HEK293 (cell line): ENCODE measurements around the gene KLRC4.

Experiments
- KLF7 ChIP-seq: fragments of 450-650 bp; formaldehyde crosslinking; IDR thresholded peaks from 2 replicates; pipeline ENCODE4 v1.5.1; 2016; ENCODE audit warnings: missing biosample characterization, missing genetic modification characterization, borderline replicate concordance
- SCRT1 ChIP-seq: fragments of 450-650 bp; formaldehyde crosslinking; IDR thresholded peaks from 2 replicates; pipeline ENCODE4 v1.5.1; 2016; ENCODE audit warnings: missing biosample characterization, missing genetic modification characterization, borderline replicate concordance
- TCF7L2 ChIP-seq: IDR thresholded peaks from 2 replicates; pipeline ENCODE4 v1.6.1; 2011; ENCODE audit warnings: low read depth, mild to moderate bottlenecking, inconsistent platforms, low read length, moderate library complexity, borderline replicate concordance
- ZNF155 ChIP-seq: fragments of 450-650 bp; formaldehyde crosslinking; IDR thresholded peaks from 2 replicates; pipeline ENCODE4 v1.5.1; 2016; ENCODE audit warnings: missing biosample characterization, missing genetic modification characterization
- ZNF23 ChIP-seq: fragments of 450-650 bp; formaldehyde crosslinking; IDR thresholded peaks from 2 replicates; pipeline ENCODE4 v1.5.1; 2016; ENCODE audit warnings: missing biosample characterization, missing genetic modification characterization, borderline replicate concordance
- ZNF571 ChIP-seq: fragments of 450-650 bp; formaldehyde crosslinking; IDR thresholded peaks from 2 replicates; pipeline ENCODE4 v1.5.0; 2017; ENCODE audit warnings: missing biosample characterization, missing genetic modification characterization
- ZNF664 ChIP-seq: fragments of 450-650 bp; formaldehyde crosslinking; IDR thresholded peaks from 2 replicates; pipeline ENCODE4 v1.5.1; 2016; ENCODE audit warnings: missing biosample characterization, missing genetic modification characterization
- TF ChIP-seq, protein P1 (sequence below): fragments of 450-650 bp; formaldehyde crosslinking; IDR thresholded peaks from 2 replicates; pipeline ENCODE4 v1.5.1; 2016; ENCODE audit warnings: missing biosample characterization, missing genetic modification characterization
- TF ChIP-seq, protein P2 (sequence below): fragments of 450-650 bp; formaldehyde crosslinking; IDR thresholded peaks from 2 replicates; pipeline ENCODE4 v1.5.1; 2016; ENCODE audit warnings: missing biosample characterization, missing genetic modification characterization
- TF ChIP-seq, protein P3 (sequence below): fragments of 450-650 bp; formaldehyde crosslinking; IDR thresholded peaks from 2 replicates; pipeline ENCODE4 v1.5.1; 2016; ENCODE audit warnings: missing biosample characterization, missing genetic modification characterization
- TF ChIP-seq, protein P4 (sequence below): fragments of 450-650 bp; formaldehyde crosslinking; IDR thresholded peaks from 2 replicates; pipeline ENCODE4 v1.5.1; 2016; ENCODE audit warnings: missing biosample characterization, missing genetic modification characterization
- TF ChIP-seq, protein P5 (sequence below): fragments of 450-650 bp; formaldehyde crosslinking; IDR thresholded peaks from 2 replicates; pipeline ENCODE4 v1.5.1; 2016; ENCODE audit warnings: missing biosample characterization, missing genetic modification characterization

DNA sequence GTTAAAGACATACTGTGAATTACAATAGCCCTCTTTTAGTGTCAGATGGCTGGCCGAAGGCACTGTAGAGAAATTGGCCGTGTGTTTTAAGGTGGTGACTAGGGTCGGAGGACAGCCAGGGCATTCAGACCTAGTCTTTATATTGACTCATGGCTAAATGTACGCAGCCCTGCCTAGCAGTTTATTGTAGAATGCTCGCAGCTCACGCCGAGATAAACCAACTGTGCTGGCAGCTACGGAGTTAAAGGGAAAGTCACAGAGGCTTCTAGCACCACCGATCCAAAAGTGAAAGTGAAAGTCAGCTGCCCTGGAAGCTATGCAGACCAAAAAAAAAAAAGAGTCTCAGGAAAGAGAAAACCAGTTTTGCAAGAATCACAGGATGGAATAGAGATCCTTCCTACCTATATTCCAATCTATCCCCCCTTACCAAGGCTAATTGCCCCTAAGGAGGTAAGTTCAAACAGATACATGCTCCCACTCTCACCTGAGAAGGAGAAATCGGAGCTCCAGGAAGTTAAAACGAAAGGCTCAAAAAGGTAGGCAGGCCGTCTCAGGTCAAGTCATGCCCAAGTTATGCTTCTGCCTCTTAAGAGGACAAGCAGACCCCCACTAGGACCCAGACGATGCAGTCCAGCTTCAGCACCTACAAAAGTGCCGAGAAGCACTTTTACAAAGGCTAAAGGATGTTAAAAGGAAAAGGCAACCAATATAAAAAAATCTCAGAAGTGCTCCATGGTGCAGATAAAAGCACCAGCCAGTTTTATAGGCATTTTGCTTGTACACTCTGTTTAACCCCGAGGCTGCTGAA lies 44.5 kb downstream of the KLRC4 start:
- TF ChIP-seq, protein P1, sequence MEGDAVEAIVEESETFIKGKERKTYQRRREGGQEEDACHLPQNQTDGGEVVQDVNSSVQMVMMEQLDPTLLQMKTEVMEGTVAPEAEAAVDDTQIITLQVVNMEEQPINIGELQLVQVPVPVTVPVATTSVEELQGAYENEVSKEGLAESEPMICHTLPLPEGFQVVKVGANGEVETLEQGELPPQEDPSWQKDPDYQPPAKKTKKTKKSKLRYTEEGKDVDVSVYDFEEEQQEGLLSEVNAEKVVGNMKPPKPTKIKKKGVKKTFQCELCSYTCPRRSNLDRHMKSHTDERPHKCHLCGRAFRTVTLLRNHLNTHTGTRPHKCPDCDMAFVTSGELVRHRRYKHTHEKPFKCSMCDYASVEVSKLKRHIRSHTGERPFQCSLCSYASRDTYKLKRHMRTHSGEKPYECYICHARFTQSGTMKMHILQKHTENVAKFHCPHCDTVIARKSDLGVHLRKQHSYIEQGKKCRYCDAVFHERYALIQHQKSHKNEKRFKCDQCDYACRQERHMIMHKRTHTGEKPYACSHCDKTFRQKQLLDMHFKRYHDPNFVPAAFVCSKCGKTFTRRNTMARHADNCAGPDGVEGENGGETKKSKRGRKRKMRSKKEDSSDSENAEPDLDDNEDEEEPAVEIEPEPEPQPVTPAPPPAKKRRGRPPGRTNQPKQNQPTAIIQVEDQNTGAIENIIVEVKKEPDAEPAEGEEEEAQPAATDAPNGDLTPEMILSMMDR (tag by site-specific recombination): no peak
- TF ChIP-seq ZNF155 (tag by site-specific recombination) (no peak), TCF7L2 (peak; percentile 65; the same call in 1 of the 2 replicates), ZNF664 (tag by site-specific recombination) (no peak), SCRT1 (tag by site-specific recombination) (no peak), ZNF571 (tag by site-specific recombination) (no peak), KLF7 (tag by site-specific recombination) (no peak), ZNF23 (no peak)
- TF ChIP-seq, protein P2, sequence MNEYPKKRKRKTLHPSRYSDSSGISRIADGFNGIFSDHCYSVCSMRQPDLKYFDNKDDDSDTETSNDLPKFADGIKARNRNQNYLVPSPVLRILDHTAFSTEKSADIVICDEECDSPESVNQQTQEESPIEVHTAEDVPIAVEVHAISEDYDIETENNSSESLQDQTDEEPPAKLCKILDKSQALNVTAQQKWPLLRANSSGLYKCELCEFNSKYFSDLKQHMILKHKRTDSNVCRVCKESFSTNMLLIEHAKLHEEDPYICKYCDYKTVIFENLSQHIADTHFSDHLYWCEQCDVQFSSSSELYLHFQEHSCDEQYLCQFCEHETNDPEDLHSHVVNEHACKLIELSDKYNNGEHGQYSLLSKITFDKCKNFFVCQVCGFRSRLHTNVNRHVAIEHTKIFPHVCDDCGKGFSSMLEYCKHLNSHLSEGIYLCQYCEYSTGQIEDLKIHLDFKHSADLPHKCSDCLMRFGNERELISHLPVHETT (tag by site-specific recombination): no peak
- TF ChIP-seq, protein P3, sequence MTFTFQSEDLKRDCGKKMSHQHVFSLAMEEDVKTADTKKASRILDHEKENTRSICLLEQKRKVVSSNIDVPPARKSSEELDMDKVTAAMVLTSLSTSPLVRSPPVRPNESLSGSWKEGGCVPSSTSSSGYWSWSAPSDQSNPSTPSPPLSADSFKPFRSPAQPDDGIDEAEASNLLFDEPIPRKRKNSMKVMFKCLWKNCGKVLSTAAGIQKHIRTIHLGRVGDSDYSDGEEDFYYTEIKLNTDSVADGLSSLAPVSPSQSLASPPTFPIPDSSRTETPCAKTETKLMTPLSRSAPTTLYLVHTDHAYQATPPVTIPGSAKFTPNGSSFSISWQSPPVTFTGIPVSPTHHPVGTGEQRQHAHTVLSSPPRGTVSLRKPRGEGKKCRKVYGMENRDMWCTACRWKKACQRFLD (tag by site-specific recombination): no peak
- TF ChIP-seq, protein P4, sequence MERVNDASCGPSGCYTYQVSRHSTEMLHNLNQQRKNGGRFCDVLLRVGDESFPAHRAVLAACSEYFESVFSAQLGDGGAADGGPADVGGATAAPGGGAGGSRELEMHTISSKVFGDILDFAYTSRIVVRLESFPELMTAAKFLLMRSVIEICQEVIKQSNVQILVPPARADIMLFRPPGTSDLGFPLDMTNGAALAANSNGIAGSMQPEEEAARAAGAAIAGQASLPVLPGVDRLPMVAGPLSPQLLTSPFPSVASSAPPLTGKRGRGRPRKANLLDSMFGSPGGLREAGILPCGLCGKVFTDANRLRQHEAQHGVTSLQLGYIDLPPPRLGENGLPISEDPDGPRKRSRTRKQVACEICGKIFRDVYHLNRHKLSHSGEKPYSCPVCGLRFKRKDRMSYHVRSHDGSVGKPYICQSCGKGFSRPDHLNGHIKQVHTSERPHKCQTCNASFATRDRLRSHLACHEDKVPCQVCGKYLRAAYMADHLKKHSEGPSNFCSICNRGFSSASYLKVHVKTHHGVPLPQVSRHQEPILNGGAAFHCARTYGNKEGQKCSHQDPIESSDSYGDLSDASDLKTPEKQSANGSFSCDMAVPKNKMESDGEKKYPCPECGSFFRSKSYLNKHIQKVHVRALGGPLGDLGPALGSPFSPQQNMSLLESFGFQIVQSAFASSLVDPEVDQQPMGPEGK (tag by site-specific recombination): no peak
- TF ChIP-seq, protein P5, sequence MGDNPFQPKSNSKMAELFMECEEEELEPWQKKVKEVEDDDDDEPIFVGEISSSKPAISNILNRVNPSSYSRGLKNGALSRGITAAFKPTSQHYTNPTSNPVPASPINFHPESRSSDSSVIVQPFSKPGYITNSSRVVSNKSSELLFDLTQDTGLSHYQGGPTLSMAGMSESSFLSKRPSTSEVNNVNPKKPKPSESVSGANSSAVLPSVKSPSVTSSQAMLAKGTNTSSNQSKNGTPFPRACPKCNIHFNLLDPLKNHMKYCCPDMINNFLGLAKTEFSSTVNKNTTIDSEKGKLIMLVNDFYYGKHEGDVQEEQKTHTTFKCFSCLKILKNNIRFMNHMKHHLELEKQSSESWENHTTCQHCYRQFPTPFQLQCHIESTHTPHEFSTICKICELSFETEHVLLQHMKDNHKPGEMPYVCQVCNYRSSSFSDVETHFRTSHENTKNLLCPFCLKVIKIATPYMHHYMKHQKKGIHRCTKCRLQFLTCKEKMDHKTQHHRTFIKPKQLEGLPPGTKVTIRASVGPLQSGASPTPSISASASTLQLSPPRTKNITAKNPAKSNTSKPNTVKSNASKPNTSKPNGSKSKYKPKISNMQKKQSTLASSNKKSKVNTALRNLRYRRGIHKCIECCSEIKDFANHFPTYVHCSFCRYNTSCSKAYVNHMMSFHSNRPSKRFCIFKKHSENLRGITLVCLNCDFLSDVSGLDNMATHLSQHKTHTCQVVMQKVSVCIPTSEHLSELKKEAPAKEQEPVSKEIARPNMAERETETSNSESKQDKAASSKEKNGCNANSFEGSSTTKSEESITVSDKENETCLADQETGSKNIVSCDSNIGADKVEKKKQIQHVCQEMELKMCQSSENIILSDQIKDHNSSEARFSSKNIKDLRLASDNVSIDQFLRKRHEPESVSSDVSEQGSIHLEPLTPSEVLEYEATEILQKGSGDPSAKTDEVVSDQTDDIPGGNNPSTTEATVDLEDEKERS: no peak
